HG03457 (cell line): ENCODE results near the gene RNU1-4.
A peak's percentile ranks its signal among the peaks of the same experiment; 100 is the strongest.
"Not testable (repeated sequence)": the region's sequence is repeated elsewhere in the genome, so short reads cannot be mapped to it uniquely, and the experiment has no call there.

Experiments used
- ATAC-seq: cut with Tn5 transposase; IDR thresholded peaks from one replicate; pipeline ENCODE4 v1.9.1; 2021; ENCODE audit warnings: moderate number of reproducible peaks; ENCODE audit not compliant: unreplicated experiment

RNU1-4 gene

GRCh38 chr1:16740047-16740964, at the start of gene RNU1-4:
TSS of gene RNU1-4 (plus strand) at chr1:16740516.
- ATAC-seq, result peak; percentile 96

GRCh38 chr1:16690971-16691682, 49.2 kb upstream of the RNU1-4 start:
- not testable (repeated sequence) for ATAC-seq

GRCh38 chr1:16692283-16692682, 48.0 kb upstream of the RNU1-4 start:
- ATAC-seq, result not testable (repeated sequence)

- not testable (repeated sequence) for ATAC-seq
These were observed 47.4 kb upstream of the RNU1-4 start for GRCh38 chr1:16692717-16693448.

- ATAC-seq, result not testable (repeated sequence)
These were observed 46.6 kb upstream of the RNU1-4 start for GRCh38 chr1:16693449-16694307.

- not testable (repeated sequence) for ATAC-seq
These were observed 46.0 kb upstream of the RNU1-4 start for GRCh38 chr1:16694308-16694702.

- not testable (repeated sequence) for ATAC-seq
These were observed 43.7 kb upstream of the RNU1-4 start for GRCh38 chr1:16696507-16697150.

- not testable (repeated sequence) for ATAC-seq
These were observed 43.2 kb upstream of the RNU1-4 start for GRCh38 chr1:16697152-16697551.

- ATAC-seq, result not testable (repeated sequence)
These were observed 40.9 kb upstream of the RNU1-4 start for GRCh38 chr1:16699440-16699839.

GRCh38 chr1:16700138-16700895, 40.0 kb upstream of the RNU1-4 start:
- not testable (repeated sequence) for ATAC-seq

GRCh38 chr1:16701189-16701588, 39.1 kb upstream of the RNU1-4 start:
- ATAC-seq, result not testable (repeated sequence)

GRCh38 chr1:16702280-16702679, 38.0 kb upstream of the RNU1-4 start:
- not testable (repeated sequence) for ATAC-seq

- ATAC-seq, result not testable (repeated sequence)
These were observed 37.2 kb upstream of the RNU1-4 start for GRCh38 chr1:16703141-16703540.

- not testable (repeated sequence) for ATAC-seq
These were observed 36.7 kb upstream of the RNU1-4 start for GRCh38 chr1:16703602-16704001.

- not testable (repeated sequence) for ATAC-seq
These were observed 36.2 kb upstream of the RNU1-4 start for GRCh38 chr1:16704076-16704475.

- not testable (repeated sequence) for ATAC-seq
These were observed 35.7 kb upstream of the RNU1-4 start for GRCh38 chr1:16704502-16705100.

- ATAC-seq, result not testable (repeated sequence)
These were observed 34.0 kb upstream of the RNU1-4 start for GRCh38 chr1:16706302-16706701.
